A549 (cell line): ENCODE results near the gene AFAP1. TPM values are rescaled to one million over a fixed set of nuclear protein-coding genes. Genes with fewer than 3 reads are reported as not detected.

Experiments used
- ATAC-seq, 2 experiments: fragments of 200-7000 bp in 1 of 2; fragments of >200 bp in 1 of 2; cut with Nextera tagmentation in 1 of 2; cut with Tn5 transposase in 1 of 2; 3 replicates each; pipeline versions ENCODE4 v1.8.0 to v1.9.1; 2018 to 2020; ENCODE audit warnings: mild to moderate bottlenecking in 1 of 2, moderate library complexity in 1 of 2
- CTCF ChIA-PET: fragments of 300-600 bp; sonication (Branson Sonifier 250); formaldehyde crosslinking; extraction: SDS; loops from one replicate; lab custom pipeline; 2021; ENCODE audit warnings: antibody characterized with exemption, inconsistent platforms; lab: Yijun Ruan, JAX
- POLR2A ChIA-PET: fragments of 350-600 bp; formaldehyde crosslinking; extraction: SDS; loops from one replicate; lab custom pipeline; 2021; ENCODE audit warnings: antibody characterized with exemption, inconsistent platforms; lab: Yijun Ruan, JAX
- DNase-seq, 2 experiments: peaks; one replicate each; pipeline versions ENCODE4 v3.0.0 to v3.0.0-alpha.2; 2011 to 2016; ENCODE audit warnings: low read depth in 1 of 2, low spot score in 1 of 2
- FAIRE-seq: peaks from 2 replicates; lab custom pipeline; 2011; peaks lifted over from hg19 to GRCh38; lab: Jason Lieb, UNC
- H3K27ac ChIP-seq, 2 experiments: fragments of >200 bp; sonication (Bioruptor Twin); formaldehyde crosslinking; 3 replicates each; pipeline ENCODE4 v1.5.1; 2016 to 2017
- H3K4me1 ChIP-seq: fragments of >200 bp; sonication (Bioruptor Twin); formaldehyde crosslinking; 3 replicates; pipeline ENCODE4 v1.6.1; 2016
- H3K4me2 ChIP-seq: fragments of >200 bp; sonication (Bioruptor Twin); formaldehyde crosslinking; 3 replicates; pipeline ENCODE4 v1.6.1; 2016
- H3K4me3 ChIP-seq: fragments of >200 bp; sonication (Bioruptor Twin); formaldehyde crosslinking; 3 replicates; pipeline ENCODE4 v1.5.1; 2016
- H3K9me3 ChIP-seq: fragments of >200 bp; sonication (Bioruptor Twin); formaldehyde crosslinking; 3 replicates; pipeline ENCODE4 v1.6.1; 2016
- CBX2 ChIP-seq: fragments of 200-600 bp; sonication (generic); IDR thresholded peaks from 2 replicates; pipeline ENCODE4 v1.6.1; 2016; ENCODE audit warnings: low read depth, mild to moderate bottlenecking, borderline replicate concordance
- EHF ChIP-seq: fragments of 250-450 bp; sonication (Bioruptor Pico); IDR thresholded peaks from 2 replicates; pipeline ENCODE4 v1.5.0; 2020; ENCODE audit warnings: mild to moderate bottlenecking
- EHMT2 ChIP-seq: fragments of 200-600 bp; sonication (generic); IDR thresholded peaks from 2 replicates; pipeline ENCODE4 v1.6.1; 2016; ENCODE audit warnings: antibody characterized with exemption, low read depth, mild to moderate bottlenecking, moderate library complexity
- ELK1 ChIP-seq: fragments of 150-350 bp; IDR thresholded peaks from 2 replicates; pipeline ENCODE4 v1.6.1; 2014; ENCODE audit warnings: low read depth, mild to moderate bottlenecking, low read length
- EP300 ChIP-seq, 2 experiments: fragments of >200 bp; sonication (Bioruptor Twin); formaldehyde crosslinking; IDR thresholded peaks; 2 replicates in 1 of 2; 3 replicates in 1 of 2; pipeline ENCODE4 v1.6.1; 2016 to 2017
- FOXS1 ChIP-seq: fragments of 250-450 bp; sonication (Bioruptor Pico); IDR thresholded peaks from 2 replicates; pipeline ENCODE4 v1.5.0; 2020; ENCODE audit warnings: mild to moderate bottlenecking, moderate library complexity
- GATA3 ChIP-seq: IDR thresholded peaks from 2 replicates; pipeline ENCODE4 v1.6.1; 2012; ENCODE audit warnings: borderline replicate concordance
- HES2 ChIP-seq: fragments of >200 bp; sonication (Bioruptor Twin); formaldehyde crosslinking; IDR thresholded peaks from 2 replicates; pipeline ENCODE4 v1.6.1; 2016
- JUN ChIP-seq, 2 experiments: fragments of >200 bp; sonication (Bioruptor Twin); formaldehyde crosslinking; IDR thresholded peaks; 2 replicates in 1 of 2; 3 replicates in 1 of 2; pipeline ENCODE4 v1.6.1; 2016 to 2017
- JUNB ChIP-seq: fragments of >200 bp; sonication (Bioruptor Twin); formaldehyde crosslinking; IDR thresholded peaks from 2 replicates; pipeline ENCODE4 v1.6.1; 2016
- KDM5A ChIP-seq: fragments of 200-600 bp; sonication (generic); IDR thresholded peaks from 2 replicates; pipeline ENCODE4 v1.6.1; 2016; ENCODE audit warnings: antibody characterized with exemption, mild to moderate bottlenecking
- MAFK ChIP-seq: fragments of 450-650 bp; IDR thresholded peaks from 2 replicates; pipeline ENCODE4 v1.6.1; 2014; ENCODE audit not compliant: partially characterized antibody
- PHF8 ChIP-seq: fragments of 200-600 bp; sonication (generic); IDR thresholded peaks from 2 replicates; pipeline ENCODE4 v1.6.1; 2016; ENCODE audit warnings: low read depth, mild to moderate bottlenecking, antibody characterized with exemption, moderate library complexity, borderline replicate concordance
- RFX5 ChIP-seq: fragments of 450-650 bp; IDR thresholded peaks from 2 replicates; pipeline ENCODE4 v1.7.1; 2014; ENCODE audit warnings: antibody characterized with exemption, mild to moderate bottlenecking, moderate library complexity
- SMC3 ChIP-seq: fragments of >200 bp; sonication (Bioruptor Twin); formaldehyde crosslinking; IDR thresholded peaks from 3 replicates; pipeline ENCODE4 v1.6.1; 2018; ENCODE audit warnings: inconsistent platforms
- TFCP2L1 ChIP-seq: fragments of 250-450 bp; sonication (Bioruptor Pico); IDR thresholded peaks from 2 replicates; pipeline ENCODE4 v1.5.0; 2021; ENCODE audit warnings: mild to moderate bottlenecking
- ZFP36 ChIP-seq: fragments of 450-650 bp; IDR thresholded peaks from 2 replicates; pipeline ENCODE4 v1.6.1; 2014; ENCODE audit warnings: borderline replicate concordance; ENCODE audit not compliant: partially characterized antibody
- WGBS: methylation state at CpG from one replicate; pipeline ENCODE4 v1.1.6; 2017; ENCODE audit errors: missing lambda C conversion rate; 5-methylcytosine and 5-hydroxymethylcytosine counted together
- polyA plus RNA-seq, 4 experiments: library from polyadenylated mRNA; depleted of rRNA in 3 of 4; stranded (reverse); fragments of >200 nt; fragmentation: RNase III in 1 of 4; extraction: RNeasy Plus Mini Kit Qiagen cat#74134 plus additional on column Dnase treatment in 1 of 4; gene quantifications; 2 replicates in 3 of 4; 3 replicates in 1 of 4; pipeline ENCODE4 v1.2.3, GENCODE V29; 2011 to 2017

AFAP1 gene
- polyA plus RNA-seq, 2 of the 4 experiments (the other 2 are of a cell fraction), result 25.4 to 29.6 TPM

- H3K27ac ChIP-seq, result no peak overlapping the region
- H3K4me2 ChIP-seq, result no peak overlapping the region
- H3K9me3 ChIP-seq, result no peaks in the 10 kb centered on the region
- no peak for DNase-seq
- CTCF ChIA-PET, result interaction anchor here (0.6 to 1.7 kb wide), 3 partner anchors 25 to 195 kb away, joined by 3 to 5 read pairs (median 3); no protein-coding TSS in a partner anchor
- no peak for ATAC-seq
- no peak overlapping the region for H3K4me3 ChIP-seq
- H3K4me1 ChIP-seq, result no peaks in the 10 kb centered on the region
- FAIRE-seq, result no peak
- POLR2A ChIA-PET, result no interaction called here
- 93% methylated on average over 8 of the region's 8 CpGs for WGBS
- TF ChIP-seq MAFK (no peak), CBX2 (no peak), EP300 (IDR thresholded peaks at IDR 0.05) (no peak), GATA3 (no peak), RFX5 (no peak), FOXS1 (CRISPR knock-in tag) (no peak), EHF (CRISPR knock-in tag) (no peak), KDM5A (no peak), PHF8 (no peak), JUNB (no peak), ELK1 (no peak)
Observed at GRCh38 chr4:7792616-7793015, 147.0 kb downstream of the AFAP1 start.

GRCh38 chr4:7790999-7791398 is 148.7 kb downstream of the AFAP1 start:
- DNase-seq, result no peak
- no peak for FAIRE-seq
- WGBS, result 62% methylated on average over 2 of the region's 2 CpGs
- Histone ChIP-seq H3K4me1 (no peaks in the 10 kb centered on the region), H3K4me3 (no peak overlapping the region)
- ATAC-seq, result no peak
- no peak for TF ChIP-seq SMC3
- no peak for TF ChIP-seq HES2
- no peak for TF ChIP-seq ZFP36
- no peak for TF ChIP-seq JUN (IDR thresholded peaks at IDR 0.05)
- TF ChIP-seq GATA3, result no peak
- TF ChIP-seq EHMT2, result no peak
- TF ChIP-seq, all 56 proteins: peak for 0
- no peak overlapping the region for H3K27ac ChIP-seq
- H3K4me2 ChIP-seq, result no peak overlapping the region
- POLR2A ChIA-PET, result no interaction called here
- no peaks in the 10 kb centered on the region for H3K9me3 ChIP-seq
- CTCF ChIA-PET, result interaction anchor here (0.6 to 1.9 kb wide), 3 partner anchors 11 to 171 kb away, joined by 3 to 6 read pairs (median 4); no protein-coding TSS in a partner anchor

- no peak for FAIRE-seq
Observed at GRCh38 chr4:7790023-7790422, 149.6 kb downstream of the AFAP1 start.

GRCh38 chr4:7788694-7789425 is 150.8 kb downstream of the AFAP1 start:
- TF ChIP-seq TFCP2L1 (CRISPR knock-in tag), result no peak
- Histone ChIP-seq H3K4me3 (no peak overlapping the region), H3K4me2 (no peak overlapping the region), H3K9me3 (no peaks in the 10 kb centered on the region), H3K4me1 (no peaks in the 10 kb centered on the region), H3K27ac (no peak overlapping the region)
- DNase-seq, result no peak
- CTCF ChIA-PET, result interaction anchor here (1.6 kb wide), 1 partner anchor 11 kb away, joined by 3 read pairs; no protein-coding TSS in a partner anchor
- ATAC-seq, result peak in 1 of 2 experiments; percentile 37; a peak in 2 of 6 replicates
- POLR2A ChIA-PET, result no interaction called here
- no peak for FAIRE-seq
- 91% methylated on average over 13 of the region's 13 CpGs for WGBS

More at GRCh38 chr4:7790023-7790422, 149.6 kb downstream of the AFAP1 start:
- no peaks in the 10 kb centered on the region for H3K9me3 ChIP-seq
- ATAC-seq (no peak), DNase-seq (no peak)
- no peak overlapping the region for H3K27ac ChIP-seq
- H3K4me3 ChIP-seq, result no peak overlapping the region
- ChIA-PET CTCF (interaction anchor here (1.5 to 1.9 kb wide), 3 partner anchors 12 to 19 kb away, joined by 3 to 6 read pairs (median 3); no protein-coding TSS in a partner anchor), POLR2A (no interaction called here)
- H3K4me2 ChIP-seq, result no peak overlapping the region
- TF ChIP-seq GATA3, result no peak
- WGBS, result 90% methylated on average over 2 of the region's 2 CpGs
- no peaks in the 10 kb centered on the region for H3K4me1 ChIP-seq
